ENCODE results near the gene SFMBT1.
"Not testable (repeated sequence)": the region's sequence is repeated elsewhere in the genome, so short reads cannot be mapped to it uniquely, and the experiment has no call there.

The SFMBT1 gene

GRCh38 chr3:53035825-53036619 is 9.9 kb downstream of the SFMBT1 start:
- DNase-seq (ENCODE audit: low read depth in 3 of 3): no peak

- not testable (repeated sequence) for DNase-seq (ENCODE audit: low read depth in 3 of 3)
These were observed 10.9 kb downstream of the SFMBT1 start for GRCh38 chr3:53035018-53035417.

- not testable (repeated sequence) for DNase-seq (ENCODE audit: low read depth in 3 of 3)
These were observed 11.5 kb downstream of the SFMBT1 start for GRCh38 chr3:53034411-53034810.

- no peak for DNase-seq (ENCODE audit: low read depth in 3 of 3)
These were observed 13.3 kb downstream of the SFMBT1 start for GRCh38 chr3:53032609-53033008.

GRCh38 chr3:53030619-53031449 is 15.0 kb downstream of the SFMBT1 start:
- DNase-seq (ENCODE audit: low read depth in 3 of 3): peak in 1 of 3 donors; percentile 49

- DNase-seq (ENCODE audit: low read depth in 3 of 3): no peak
These were observed 17.2 kb downstream of the SFMBT1 start for GRCh38 chr3:53028641-53029040.

- no peak for DNase-seq (ENCODE audit: low read depth in 3 of 3)
These were observed 18.5 kb downstream of the SFMBT1 start for GRCh38 chr3:53027254-53027844.

- DNase-seq (ENCODE audit: low read depth in 3 of 3): no peak
These were observed 19.3 kb downstream of the SFMBT1 start for GRCh38 chr3:53026382-53027162.

GRCh38 chr3:53024315-53024714 is 21.6 kb downstream of the SFMBT1 start:
- no peak for DNase-seq (ENCODE audit: low read depth in 3 of 3)

GRCh38 chr3:53023072-53023823 is 22.6 kb downstream of the SFMBT1 start:
- no peak for DNase-seq (ENCODE audit: low read depth in 3 of 3)

GRCh38 chr3:53022647-53023046 is 23.2 kb downstream of the SFMBT1 start:
- no peak for DNase-seq (ENCODE audit: low read depth in 3 of 3)

GRCh38 chr3:53016236-53016635 is 29.6 kb downstream of the SFMBT1 start:
- no peak for DNase-seq (ENCODE audit: low read depth in 3 of 3)

- DNase-seq (ENCODE audit: low read depth in 3 of 3): no peak
These were observed 34.5 kb downstream of the SFMBT1 start for GRCh38 chr3:53011324-53011723.

GRCh38 chr3:53009826-53010539 is 35.9 kb downstream of the SFMBT1 start:
- DNase-seq (ENCODE audit: low read depth in 3 of 3): no peak

- DNase-seq (ENCODE audit: low read depth in 3 of 3): no peak
These were observed 36.9 kb downstream of the SFMBT1 start for GRCh38 chr3:53008932-53009331.

GRCh38 chr3:53005854-53006513 is 39.9 kb downstream of the SFMBT1 start:
- DNase-seq (ENCODE audit: low read depth in 3 of 3): no peak

GRCh38 chr3:53005338-53005737 is 40.5 kb downstream of the SFMBT1 start:
- no peak for DNase-seq (ENCODE audit: low read depth in 3 of 3)

GRCh38 chr3:53003320-53003719 is 42.6 kb downstream of the SFMBT1 start:
- no peak for DNase-seq (ENCODE audit: low read depth in 3 of 3)

GRCh38 chr3:52998771-52999513 is 46.9 kb downstream of the SFMBT1 start:
- DNase-seq (ENCODE audit: low read depth in 3 of 3): no peak
